ENCODE results near the gene NUMBL.
A peak's percentile ranks its signal among the peaks of the same experiment; 100 is the strongest.
"Not testable (repeated sequence)": the region's sequence is repeated elsewhere in the genome, so short reads cannot be mapped to it uniquely, and the experiment has no call there.

The NUMBL gene

DNA sequence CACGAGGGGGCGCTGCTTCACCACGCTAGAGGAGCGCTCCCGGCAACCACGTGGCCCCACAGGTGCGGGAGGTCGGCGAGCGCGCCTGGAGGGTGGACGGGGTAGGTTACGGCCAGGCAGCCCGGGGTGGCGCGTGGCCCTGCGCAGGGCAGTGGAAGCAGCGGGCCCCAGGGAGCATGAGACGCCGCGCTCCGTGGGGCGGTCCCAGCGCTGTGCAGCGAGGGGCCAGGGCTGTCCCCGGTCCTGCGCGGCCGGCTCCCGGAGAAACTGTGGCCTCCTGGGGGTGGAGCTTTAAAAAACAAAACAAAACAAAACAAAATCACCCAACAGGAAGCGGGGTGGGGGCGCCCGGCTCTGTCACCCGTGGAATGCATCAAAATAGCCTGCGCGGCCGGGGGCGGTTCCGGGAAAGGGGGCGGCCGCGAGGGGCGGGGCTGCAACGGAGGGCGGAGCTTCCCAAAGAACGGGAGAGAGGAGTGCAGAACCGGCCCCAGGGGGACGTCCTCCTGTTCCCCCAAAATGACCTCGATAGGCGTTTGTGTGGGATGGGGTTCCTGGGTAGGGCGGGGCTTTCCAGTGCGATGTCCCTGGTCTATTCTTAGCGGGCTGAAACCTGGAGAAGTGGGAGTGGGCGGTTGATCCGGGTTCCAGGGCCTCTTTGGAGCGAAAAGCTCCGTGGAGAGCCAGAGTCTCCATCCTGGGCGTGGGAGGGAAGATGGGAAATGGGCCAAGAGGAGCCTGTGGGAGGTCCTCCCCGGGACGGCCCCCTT, 27.3 kb downstream of the NUMBL start:
- DNase-seq = peak; percentile 93

DNA sequence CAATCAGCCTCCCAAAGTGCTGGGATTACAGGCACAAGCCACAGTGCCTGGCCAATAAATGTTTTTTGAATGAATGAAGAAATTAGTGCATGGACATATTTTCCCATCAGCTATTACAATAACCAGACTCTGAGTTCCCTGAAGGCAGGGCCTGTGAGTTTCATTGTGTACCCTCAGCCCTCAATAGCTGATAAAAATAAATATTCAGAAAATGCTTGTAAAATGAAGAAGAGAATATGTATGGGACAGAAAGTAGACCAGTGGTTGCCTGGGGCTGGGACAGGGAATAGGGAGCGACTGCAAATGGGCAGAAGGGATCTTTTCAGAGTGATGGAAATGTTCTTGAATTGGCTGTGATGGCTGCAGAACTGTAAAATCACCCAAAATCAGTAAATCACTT, 28.8 kb downstream of the NUMBL start:
- DNase-seq = no peak

DNA sequence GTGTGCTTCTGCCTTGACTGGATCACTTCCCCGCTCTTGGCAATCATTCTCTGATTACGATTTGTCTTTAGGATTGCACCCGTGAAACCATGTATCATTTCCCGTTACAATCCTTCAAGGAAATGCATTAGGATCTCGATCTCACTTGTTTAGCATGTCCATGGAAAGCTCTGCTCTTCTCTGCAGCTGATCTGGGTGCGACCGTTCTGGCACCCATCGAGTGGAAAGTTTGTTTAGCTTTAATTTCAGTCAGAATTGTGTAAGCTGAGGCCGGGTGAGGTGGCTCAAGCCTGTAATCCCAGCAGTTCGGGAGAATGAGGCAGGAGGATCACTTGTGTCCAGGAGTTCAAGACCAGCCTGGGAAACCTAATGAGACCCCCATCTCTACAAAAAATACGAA, 30.9 kb downstream of the NUMBL start:
- no peak for DNase-seq

DNA sequence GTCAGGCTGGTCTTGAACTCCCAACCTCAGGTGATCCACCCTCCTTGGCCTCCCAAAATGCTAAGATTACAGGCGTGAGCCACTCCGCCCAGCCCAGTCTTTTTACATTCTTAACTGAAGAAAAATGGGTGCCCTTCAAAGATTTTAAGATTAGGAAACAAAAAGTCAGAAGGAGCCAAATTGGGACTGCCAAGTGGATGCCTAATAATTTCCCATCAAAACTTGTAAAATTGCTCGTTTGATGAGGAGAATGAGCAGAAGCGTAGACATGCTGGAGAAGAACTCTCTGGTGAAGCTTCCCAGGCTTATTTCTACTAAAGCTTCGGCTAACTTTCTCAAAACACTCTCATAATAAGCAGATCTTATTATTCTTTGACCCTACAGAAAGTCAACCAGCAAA, 31.3 kb downstream of the NUMBL start:
- DNase-seq = no peak

GRCh38 chr19:40658031-40658430, 32.4 kb downstream of the NUMBL start:
- DNase-seq = no peak

- DNase-seq = not testable (repeated sequence)
These were observed 34.8 kb downstream of the NUMBL start for GRCh38 chr19:40655684-40656083.

DNA sequence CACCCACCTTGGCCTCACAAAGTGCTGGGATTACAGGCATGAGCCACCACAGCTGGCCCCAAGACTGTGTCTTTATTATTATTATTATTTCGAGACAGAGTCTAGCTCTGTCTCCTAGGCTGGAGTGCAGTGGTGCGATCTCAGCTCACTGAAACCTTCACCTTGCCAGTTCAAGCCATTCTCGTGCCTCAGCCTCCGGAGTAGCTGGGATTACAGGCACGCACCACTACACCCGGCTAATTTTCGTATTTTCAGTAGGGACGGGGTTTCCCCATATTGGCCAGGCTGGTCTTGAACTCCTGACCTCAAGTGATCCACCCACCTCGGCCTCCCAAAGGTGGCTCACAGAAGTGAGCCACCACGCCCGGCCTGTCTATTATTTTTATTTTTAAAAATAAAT, 38.1 kb downstream of the NUMBL start:
- DNase-seq = not testable (repeated sequence)

GRCh38 chr19:40650749-40651305, 39.6 kb downstream of the NUMBL start:
- DNase-seq = no peak

DNA sequence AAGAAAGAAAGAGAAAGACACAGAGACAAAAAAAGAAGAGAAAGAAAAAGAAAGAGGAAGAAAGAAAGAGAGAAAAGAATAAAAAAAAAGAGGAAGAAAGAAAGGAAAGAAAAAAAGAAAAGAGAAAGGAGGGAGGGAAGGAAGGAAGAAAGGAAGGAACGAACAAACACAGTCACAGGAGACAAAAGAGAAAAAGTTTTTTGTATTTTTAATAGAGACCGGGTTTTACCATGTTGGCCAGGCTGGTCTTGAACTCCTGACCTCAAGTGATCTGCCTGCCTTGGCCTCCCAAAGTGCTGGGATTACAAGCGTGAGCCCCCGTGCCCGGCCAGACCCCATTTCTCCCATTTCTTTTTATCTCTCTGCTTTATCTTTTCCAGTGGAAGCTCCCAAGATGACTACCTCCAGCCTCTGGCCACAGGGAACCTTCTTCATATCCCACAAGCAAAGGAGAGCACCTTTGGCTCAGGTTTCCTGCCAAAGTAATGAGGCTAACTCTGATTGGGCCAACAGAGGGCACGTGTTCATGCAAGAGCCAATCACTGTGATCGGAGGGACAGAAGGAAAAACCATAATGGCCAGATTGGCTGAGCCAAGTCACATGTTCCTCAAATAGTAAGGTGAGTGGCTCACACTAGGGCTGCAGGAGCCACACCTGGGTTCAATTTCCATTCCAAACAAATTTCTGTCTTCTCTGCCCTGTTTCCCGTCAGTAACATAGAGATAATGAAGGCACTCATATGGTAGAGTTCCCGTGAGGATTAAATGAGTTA, 40.4 kb downstream of the NUMBL start:
- not testable (repeated sequence) for DNase-seq

DNA sequence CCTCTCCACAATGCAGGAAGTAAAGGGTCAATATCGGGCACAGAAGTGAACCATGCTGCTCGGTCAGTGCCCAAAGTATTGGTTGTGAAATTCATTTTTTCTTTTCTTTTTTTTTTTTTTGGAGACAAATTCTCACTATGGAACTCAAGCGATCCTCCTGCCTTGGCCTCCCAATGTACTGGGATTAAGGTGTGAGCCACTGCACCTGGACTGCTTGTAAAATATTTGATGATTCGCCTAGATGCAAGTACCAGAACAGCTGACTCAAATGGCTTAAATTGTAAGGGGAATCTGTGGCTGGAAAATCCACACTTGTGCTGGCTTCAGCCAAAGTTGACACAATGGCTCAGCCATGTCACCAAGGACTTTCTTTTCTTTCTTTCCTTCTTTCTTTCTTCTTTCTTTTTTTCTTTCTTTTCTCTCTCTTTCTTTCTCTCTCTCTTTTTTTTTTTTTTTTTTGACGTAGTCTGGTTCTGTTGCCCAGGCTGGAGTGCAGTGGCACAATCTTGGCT, 43.7 kb downstream of the NUMBL start:
- DNase-seq = no peak

DNA sequence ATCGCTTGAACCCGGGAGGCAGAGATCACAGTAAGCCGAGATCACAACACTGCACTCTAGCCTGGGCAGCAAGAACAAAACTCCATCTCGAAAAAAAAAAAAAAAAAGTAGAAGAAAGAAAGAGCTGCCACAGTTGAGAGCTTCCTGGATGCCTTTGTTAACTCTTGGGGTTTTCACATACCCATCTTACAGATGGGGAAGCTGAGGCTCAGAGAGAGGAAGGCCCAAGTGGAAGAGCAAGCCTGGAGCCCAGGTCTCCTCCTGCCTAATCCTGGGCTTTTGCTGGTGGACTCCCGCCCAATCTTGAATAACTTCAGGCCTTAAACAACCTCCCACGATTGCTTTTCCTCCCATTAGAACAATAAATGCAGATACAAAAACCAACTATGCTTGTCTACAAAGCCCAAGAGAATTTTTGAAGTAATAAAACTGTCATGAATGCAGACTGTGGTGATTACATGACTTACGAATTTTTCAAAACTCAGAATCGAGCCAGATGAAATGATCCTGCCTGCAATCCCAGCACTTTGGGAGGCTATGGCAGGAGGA, 47.6 kb downstream of the NUMBL start:
- DNase-seq = no peak

DNA sequence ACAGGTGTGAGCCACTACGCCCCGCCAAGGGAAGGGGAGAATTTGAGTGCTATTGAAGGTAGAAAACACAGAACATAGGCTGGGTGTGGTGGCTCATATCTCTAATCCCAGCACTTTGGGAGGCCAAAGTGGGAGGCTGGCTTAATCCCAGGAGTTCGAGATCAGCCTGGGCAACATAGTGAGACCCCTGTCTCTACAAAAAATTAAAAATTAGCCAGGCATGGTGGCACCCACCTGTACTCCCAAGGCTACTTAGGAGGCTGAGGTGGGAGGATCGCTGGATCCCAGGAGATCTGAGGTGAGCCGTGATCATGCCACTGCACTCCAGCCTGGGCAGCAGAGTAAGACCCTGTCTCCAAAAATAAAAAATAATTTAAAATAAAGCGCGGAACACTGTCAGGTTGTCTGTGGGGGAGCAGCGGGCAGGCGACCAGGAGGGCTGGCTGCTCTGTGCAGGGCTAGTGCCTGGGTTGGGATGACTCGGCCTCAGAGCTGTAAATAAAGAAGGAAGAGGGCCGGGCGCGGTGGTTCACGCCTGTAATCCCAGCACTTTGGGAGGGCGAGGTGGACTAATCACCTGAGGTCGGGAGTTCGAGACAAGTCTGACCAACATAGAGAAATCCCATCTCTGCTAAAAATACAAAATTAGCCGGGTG, 48.3 kb downstream of the NUMBL start:
- no peak for DNase-seq

DNA sequence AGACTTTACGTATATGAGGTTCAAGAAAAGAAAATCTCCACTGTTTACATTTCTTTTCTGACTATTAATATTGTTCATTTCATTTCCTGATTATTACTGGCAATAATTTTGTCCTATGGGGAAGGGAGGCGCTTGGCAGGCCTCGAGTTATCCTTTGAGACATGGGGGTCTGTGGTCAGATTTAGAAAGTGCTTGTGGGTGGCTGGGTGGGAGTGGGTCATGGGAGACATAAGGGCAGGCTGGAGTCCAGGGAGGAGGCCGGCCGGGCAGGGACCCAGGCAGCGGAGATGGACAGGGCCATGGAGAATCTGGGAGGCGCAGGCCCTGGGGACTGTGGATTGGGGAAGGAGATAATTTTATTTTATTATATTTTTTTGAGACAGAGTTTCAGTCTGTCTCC, 49.2 kb downstream of the NUMBL start:
- DNase-seq = no peak

DNA sequence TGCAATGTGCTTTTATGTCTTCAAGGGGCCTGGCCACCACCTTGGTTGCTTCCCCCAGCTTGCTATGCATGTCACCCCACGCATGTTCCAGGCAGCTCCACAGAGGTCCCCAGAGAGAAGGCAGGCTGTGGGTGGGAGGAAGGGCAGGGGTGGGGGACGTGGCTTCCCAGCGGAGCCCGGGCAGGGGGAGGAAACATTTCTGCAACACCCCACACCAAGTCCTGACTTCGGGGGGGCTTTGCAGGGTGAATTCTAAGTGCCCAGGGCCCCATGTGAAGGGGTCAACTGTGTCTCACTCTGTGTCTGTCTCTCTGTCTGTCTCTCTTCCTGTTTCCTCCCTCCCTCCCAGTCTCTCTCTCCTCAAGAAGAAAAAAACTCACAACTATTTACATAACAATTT, 49.7 kb downstream of the NUMBL start:
- DNase-seq = no peak

DNA sequence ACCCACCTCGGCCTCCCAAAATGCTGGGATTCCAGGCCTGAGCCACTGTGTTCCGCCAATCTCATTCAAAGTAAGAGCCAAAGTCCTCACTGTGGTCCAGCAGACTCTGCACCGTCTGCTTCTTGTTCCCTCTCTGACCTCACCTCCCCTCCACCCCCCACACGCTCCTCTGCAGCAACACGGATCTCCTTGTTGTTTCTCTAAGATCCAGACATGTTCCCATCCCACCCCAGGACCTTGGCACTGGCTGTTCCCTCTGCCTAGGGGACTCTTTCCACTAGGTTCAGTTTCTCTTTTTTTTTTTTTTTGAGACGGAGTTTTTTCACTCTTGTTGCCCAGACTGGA, 50.8 kb downstream of the NUMBL start:
- no peak for DNase-seq

DNA sequence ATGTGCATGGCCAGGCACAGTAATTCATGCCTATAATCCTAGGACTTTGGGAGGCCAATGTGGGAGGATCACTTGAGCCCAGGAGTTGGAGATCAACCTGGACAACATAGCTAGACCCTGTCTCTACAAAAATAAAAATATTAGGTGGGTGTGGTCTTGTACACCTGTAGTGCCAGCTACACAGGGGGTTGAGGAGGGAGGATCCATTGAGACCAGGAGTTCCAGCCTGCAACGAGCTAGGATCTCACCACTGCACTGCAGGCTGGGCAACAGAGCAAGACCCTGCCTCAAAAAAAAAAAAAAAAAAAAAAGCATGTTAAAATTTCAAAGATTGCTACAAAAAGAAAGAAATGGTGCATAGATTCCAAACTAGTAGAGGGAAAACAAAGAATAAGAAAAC, 52.1 kb downstream of the NUMBL start:
- DNase-seq = no peak

DNA sequence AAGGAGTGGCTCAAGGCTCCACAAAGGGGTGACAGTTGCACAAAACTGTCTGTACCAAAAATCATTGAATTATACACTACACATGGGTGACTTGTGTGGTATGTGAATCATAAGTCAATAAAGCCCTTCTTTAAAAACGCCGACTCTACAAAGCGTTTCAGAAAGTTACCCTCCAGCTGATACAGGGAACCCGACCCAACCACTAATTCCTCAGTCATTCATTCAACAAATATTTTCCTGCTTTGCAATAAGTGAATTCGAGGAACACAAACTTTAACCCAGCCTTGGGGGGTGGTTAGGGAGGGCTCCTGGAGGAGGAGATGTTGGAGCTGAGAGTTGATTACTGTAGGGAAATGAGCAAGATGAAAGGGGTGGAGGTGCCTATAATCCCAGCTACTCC, 57.2 kb downstream of the NUMBL start:
- DNase-seq = no peak

DNA sequence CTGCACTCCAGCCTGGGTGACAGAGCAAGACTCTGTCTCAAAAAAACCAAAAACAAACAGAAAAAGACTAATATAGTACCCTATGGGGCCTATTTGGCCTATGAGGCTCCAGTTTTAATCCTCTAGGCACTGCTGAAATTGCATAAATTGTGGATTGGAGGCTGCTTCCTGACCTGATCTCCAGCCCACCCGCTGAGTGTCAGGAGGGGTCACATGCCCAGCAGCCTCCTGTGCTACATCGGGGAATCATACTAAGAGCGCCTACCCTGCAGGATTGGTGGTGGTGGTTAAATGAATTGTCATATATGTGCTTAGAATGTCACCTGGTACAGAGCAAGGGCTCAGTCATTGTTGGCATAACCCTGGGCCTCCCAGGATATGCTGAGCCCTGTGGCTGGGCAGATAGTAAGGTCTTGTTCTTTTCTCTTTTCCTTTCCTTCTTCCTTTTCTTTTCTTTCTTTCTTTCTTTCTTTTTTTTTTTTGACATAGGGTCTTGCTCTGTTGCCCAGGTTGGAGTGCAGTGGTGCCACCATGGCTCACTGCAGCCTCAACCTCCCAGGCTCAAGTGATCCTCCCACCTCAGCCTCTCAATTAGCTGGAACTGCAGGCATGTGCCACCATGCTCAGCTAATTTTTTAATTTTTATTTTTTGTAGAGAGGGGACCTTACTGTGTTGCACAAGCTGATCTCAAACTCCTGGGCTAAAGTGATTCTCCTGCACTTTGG, 58.0 kb downstream of the NUMBL start:
- DNase-seq = no peak

DNA sequence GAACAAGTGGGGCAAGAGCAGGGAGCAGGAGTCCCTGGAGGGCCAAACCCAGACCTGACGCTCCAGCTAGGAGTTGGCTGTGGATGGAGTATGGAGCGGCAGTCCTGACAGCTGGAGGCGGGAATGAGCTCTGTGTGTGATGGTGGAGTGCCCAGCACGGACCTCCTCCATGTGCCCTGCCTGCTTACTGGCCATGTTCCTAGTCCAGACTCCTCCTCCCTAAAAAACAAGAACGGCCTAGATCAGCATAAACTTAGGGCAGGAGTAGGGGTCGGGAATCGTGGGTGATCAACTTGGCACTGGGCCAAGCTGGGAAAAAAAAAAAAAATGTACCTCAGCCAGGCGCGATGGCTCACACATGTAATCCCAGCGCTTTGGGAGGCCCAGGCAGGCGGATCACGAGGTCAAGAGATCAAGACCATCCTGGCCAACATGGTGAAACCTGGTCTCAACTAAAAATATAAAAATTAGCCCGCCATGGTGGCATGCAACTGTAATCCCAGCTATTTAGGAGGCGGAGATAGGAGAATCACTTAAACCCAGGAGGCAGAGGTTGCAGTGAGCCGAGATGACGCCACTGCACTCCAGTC, 59.8 kb downstream of the NUMBL start:
- no peak for DNase-seq

DNA sequence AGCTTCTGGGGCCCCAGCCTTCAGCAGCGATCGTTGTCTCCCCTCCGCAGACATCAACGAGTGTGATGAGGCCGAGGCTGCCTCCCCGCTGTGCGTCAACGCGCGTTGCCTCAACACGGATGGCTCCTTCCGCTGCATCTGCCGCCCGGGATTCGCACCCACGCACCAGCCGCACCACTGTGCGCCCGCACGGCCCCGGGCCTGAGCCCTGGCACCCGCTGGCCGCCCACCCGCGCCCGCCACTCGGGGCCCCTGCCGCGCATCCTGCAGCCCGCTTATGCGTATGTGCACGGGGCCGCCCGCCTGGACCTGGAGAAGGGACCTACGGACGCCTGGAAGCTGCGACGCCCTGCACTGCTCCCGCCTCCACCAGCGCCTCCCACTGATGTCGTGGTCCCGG, 61.1 kb downstream of the NUMBL start:
- no peak for DNase-seq

GRCh38 chr19:40627486-40628279, 62.8 kb downstream of the NUMBL start:
- DNase-seq = no peak
